ENCODE measurements around the gene ACBD7. TPM values are rescaled to one million over a fixed set of nuclear protein-coding genes. Genes with fewer than 3 reads are reported as not detected.

ACBD7 gene
- 10.8 TPM for total RNA-seq

DNA sequence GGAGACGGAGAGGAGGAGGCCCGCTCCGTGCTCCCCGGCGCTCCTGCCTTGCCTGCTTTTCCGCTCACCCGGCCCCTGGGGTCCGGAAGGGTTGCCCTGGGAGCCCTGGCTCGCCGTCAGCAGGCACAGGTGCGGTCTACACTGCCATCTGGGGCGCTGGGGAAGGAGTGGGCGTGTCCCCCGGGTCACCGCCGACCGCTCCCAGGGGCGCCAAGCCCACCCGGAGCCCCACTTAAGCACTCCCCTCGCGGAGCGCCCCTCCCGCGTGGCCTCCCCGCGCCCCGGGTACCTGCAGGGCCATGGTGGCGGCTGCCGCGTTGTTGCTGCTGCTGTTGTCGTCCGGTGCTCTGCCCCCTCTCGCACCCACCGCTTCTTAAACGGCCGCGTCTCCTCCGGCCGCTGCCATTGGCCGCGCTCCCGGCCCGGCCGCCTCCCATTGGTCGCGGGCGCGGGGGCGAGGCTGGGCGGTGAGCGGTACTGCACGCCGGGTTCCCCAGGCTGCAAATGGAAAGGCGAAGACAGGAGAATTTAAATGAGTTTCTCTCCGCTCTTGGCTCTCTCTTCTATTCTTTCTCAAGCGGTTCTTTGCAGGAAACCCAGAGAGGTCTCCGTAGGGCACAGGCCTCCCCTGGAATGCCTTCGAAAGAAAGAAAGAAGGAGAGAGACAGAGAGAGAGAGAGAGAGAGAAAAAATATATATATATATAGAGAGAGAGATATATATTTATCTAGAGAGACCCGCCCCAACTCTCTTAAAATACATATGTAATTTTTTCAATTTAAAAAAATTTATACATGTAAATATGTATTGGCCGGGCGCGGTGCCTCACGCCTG is at the start of gene ACBD7:
TSS of gene ACBD7 (minus strand) at position 349 of the 834 bp plus-strand sequence. CDS start at position 301, 48 bp downstream.
- peak; percentile 78 for DNase-seq

GRCh38 chr10:15137636-15138035 is 49.1 kb upstream of the ACBD7 start:
- DNase-seq: no peak

DNA sequence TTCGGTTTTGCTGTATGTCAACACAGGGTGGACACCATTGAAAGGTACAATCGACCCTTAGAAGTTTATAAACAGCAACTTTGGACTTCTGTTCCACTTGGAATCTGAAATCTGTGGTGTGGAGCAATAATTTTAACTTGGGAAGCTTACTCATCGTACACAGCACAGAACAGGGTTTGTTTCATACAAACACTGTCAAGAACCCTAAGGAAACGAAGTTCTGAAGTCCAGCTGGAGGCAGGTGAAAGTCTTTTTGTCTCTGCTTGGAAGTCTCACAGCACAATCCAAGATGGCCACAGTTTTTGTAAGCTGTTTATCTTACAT is 48.4 kb upstream of the ACBD7 start:
- no peak for DNase-seq

DNA sequence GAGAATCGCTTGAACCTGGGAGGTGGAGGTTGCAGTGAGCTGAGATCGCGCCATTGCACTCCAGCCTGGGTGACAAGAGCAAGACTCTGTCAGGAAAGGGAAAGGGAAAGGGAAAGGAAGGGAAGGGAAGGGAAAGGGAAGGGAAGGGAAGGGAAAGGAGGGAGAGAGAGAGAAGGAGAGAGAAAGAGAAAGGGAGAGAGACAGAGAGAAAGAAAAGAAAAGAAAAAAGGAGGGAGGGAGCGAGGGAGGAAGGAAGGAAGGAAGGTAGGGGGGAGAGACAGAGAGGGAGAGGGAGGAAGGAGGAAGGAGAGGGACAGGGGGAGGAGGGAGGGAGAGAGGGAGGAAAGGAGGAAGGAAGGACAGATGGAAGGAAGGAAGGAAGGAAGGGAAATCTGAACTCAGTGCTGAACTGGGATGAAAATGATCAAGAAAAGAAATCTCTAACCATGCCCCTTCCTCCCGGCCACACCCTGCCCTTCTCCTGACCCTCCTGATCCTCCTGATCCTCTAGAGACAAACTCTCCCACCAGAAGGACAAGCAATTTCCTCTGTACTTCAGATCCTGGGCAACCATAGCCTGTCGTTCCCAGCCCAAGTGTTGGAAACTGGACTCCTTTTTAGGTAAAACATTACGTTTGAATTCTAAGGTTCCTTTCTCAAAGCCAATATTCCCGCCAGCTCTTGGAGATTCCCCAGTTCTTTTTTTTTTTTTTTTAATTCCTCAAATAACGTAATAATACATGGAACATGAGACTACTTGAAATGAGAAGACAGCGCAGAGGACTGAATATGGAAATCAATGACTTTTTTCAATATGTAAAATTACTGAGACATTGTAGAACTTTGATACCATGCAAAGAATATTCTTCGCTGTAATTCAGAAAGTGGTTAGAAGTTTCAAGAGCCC is 47.8 kb upstream of the ACBD7 start:
- no peak for DNase-seq

GRCh38 chr10:15131330-15131729 is 42.8 kb upstream of the ACBD7 start:
- DNase-seq: no peak

DNA sequence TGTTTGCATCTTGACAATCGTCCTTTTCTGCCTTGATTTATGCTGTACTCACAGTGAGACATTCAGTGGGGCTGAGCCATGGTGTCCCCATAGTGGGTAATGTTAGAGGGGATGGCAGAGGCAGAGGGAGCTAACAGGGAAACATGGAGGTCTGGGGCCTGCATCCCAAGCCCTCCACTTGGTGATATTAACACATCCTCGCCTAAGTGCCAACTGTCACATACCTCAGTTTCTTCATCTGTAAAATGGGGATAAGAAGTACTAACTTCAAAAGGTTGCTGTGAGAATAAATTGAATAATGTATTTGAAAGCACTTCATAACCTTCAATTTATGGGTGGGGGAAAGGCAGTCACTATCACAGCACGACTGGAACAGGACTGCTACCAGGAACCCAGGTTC is 36.3 kb upstream of the ACBD7 start:
- DNase-seq: no peak

- DNase-seq: no peak
These were observed 35.6 kb upstream of the ACBD7 start for GRCh38 chr10:15124190-15124589.

GRCh38 chr10:15123749-15124184 is 35.2 kb upstream of the ACBD7 start:
- DNase-seq: no peak

- no peak for DNase-seq
These were observed 34.0 kb upstream of the ACBD7 start for GRCh38 chr10:15122477-15123030.

GRCh38 chr10:15121707-15122106 is 33.1 kb upstream of the ACBD7 start:
- DNase-seq: no peak

GRCh38 chr10:15120523-15120922 is 31.9 kb upstream of the ACBD7 start:
- DNase-seq: no peak

DNA sequence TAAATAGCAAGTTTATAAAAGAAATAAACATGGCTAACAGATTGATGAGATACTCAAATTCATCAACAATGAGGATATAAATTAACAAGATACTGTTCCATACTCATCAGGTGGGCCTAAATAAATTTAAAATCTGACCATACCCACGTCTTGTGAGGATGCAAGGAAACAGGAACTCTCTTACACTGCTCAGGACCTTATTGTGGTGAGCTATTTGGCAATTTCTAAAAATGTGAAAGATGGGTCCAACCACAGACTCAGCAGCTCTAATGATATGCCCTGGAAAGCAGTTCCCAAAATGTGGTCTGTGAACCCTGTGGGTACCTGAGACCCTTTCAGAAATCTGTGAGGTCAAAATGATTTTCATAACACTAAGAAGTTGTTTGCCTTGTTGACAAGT is 30.0 kb upstream of the ACBD7 start:
- DNase-seq: no peak

GRCh38 chr10:15116225-15116624 is 27.6 kb upstream of the ACBD7 start:
- DNase-seq: no peak

- DNase-seq: no peak
These were observed 25.2 kb upstream of the ACBD7 start for GRCh38 chr10:15113766-15114165.

GRCh38 chr10:15112657-15113056 is 24.1 kb upstream of the ACBD7 start:
- DNase-seq: no peak

DNA sequence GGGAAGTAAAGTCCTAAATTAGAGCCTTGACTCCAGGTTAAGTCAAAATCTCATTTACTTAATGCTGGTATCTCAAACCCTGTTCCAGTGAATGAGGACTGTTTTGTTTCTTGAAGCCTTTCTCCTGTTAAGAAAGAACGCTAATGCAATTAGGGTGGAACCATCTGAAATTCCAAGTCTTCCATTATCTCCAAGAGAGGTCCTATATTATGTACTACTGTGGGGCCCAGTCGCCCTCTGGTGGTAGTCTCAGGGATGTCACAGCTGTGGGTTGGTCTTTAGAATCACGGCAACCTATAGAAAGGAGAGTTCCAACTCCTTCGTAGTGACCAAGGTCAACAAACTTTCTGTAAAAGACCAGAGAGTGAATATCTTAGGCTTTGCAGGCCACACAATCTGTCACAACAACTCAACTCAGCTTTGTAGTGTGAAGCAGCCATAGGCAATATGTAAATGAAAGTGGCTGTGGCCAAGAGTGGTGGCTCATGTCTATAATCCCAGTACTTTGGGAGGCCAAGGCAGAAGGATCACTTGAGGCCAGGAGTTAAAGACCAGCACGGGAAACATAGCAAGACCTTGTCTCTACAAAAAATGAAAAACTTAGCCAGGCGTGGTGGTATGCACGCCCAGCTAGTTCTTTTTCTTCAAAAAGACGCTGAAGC is 17.9 kb upstream of the ACBD7 start:
- DNase-seq: peak; percentile 3

DNA sequence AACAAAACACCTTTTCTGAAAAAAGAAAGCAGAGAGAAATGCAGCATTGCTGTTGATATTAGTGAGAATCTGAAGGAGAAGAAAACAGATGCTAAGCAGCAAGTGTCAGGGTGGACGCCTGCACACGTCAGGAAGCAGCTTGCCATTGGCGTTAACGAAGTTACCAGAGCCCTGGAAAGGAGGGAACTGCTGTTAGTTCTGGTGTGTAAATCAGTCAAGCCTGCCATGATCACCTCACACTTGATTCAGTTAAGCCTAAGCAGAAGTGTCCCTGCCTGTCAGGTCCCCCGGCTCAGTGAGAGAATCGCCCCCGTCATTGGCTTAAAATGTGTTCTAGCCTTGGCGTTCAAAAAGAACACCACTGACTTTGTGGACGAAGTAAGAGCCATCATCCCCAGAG is 14.9 kb upstream of the ACBD7 start:
- DNase-seq: no peak

- no peak for DNase-seq
These were observed 11.3 kb upstream of the ACBD7 start for GRCh38 chr10:15099886-15100285.

DNA sequence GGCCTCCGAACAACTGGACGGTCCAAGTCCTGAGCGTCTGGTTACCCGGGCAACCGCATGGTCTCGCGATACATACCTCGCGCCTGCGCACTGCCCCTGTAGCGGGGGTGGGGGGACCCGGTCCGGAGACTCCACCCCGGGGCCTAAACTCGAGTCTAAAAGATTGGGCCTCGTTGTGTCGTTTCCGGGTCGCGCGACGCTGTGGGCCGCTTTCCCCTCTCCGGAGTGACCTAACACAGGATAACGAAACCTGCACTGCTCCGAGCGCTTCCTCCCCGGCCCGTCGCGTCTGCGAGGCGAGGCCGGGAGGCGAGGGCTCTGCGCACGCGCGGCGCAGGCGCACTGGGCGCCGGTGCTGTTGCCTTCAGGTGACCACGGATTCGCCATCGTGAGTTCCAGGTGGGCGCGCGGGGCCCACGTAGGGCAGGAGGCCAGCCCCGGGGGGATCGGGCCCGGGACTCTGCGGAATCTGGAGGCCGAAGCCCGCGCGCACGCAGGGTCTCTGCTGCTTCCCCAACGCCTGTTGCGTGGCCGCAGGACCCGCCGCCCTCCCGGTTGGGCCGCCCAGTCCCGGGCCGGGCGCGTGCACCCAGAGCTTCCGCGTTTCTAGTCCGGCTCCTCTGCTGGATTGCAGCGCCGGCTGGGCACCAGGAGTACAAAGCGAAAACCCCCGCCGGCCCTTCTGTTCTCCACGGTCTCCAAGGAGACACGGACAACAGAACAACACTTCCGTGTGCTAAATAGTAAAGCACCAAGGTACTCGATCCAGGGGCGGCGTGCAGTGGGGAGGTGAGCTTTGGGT is 8.6 kb upstream of the ACBD7 start, which contains the start of gene RPP38:
TSS of gene RPP38 (plus strand) at position 345 of the 802 bp plus-strand sequence. CDS start 5,960 bp downstream, outside the sequence.
- peak; percentile 95 for DNase-seq

DNA sequence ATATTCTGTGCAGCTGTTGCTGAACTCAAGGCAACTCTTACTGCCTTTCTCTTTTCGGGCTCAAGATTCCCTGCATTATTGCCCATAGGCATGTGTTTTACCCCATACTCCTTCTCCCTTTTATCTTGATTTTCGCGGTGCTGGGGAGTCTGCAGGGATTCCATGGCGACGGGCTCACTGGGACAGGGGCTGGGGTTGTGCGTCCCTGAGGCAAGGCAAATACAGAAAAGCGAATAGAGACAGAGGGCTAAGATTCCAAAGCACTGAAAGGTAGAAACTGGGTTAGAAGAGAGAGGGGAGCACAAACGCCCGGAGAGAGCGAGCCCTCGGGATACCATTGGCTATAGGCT is 8.1 kb upstream of the ACBD7 start:
- no peak for DNase-seq

- no peak for DNase-seq
These were observed 4.4 kb upstream of the ACBD7 start for GRCh38 chr10:15092855-15093408.

All from occipital lobe (tissue), 2 donors.